Measurements from ENCODE around the gene CCDC92B. TPM values are rescaled to one million over a fixed set of nuclear protein-coding genes. Genes with fewer than 3 reads are reported as not detected.

Gene CCDC92B
- 14.4 to 15.2 TPM (median 14.6 TPM) in 3 replicates for total RNA-seq (2021)
- percentile 57 among the genes with signal in this experiment for Bru-seq, nascent RNA
- long read RNA-seq, experiment 1, transcript AC005696.4-201 (1 exons, 3,147 nt), result major isoform, 13 of 15 reads
- long read RNA-seq, experiment 1, partial matches to known transcripts, result 0 of 15 reads
- long read RNA-seq, experiment 1, other reads (novel, unspliced or antisense), result 2 of 15 reads
- long read RNA-seq, experiment 2, transcript AC005696.4-201 (1 exons, 3,147 nt), result major isoform, 25 of 26 reads
- long read RNA-seq, experiment 2, partial matches to known transcripts, result 0 of 26 reads
- long read RNA-seq, experiment 2, other reads (novel, unspliced or antisense), result 1 of 26 reads
- long read RNA-seq, experiment 3, partial matches to known transcripts, result 0 of 1 reads
- long read RNA-seq, experiment 3, other reads (novel, unspliced or antisense), result 0 of 1 reads

GRCh38 chr17:2749058-2749783 is at the start of gene CCDC92B:
Gene CCDC92B (minus strand): TSS chr17:2749652. CDS start chr17:2735145, 14,507 bp downstream.
- ChIA-PET CTCF (interaction anchor here (0.6 to 1.8 kb wide), 7 partner anchors 28 to 355 kb away, joined by 3 to 12 read pairs (median 4); no protein-coding TSS in a partner anchor), POLR2A (interaction anchor here (1.6 kb wide), 1 partner anchor 25 kb away, joined by 4 read pairs; no protein-coding TSS in a partner anchor)
- H3K9me3 Mint-ChIP-seq, result no peaks in the 10 kb centered on the region
- peaks cover 31% of the 10 kb centered on the region for H3K4me1 Mint-ChIP-seq
- peak; percentile 19 for ATAC-seq
- H3K27ac Mint-ChIP-seq, result no peak within 1 kb of the TSS
- peaks cover 21% of the 10 kb centered on the region for H3K27me3 Mint-ChIP-seq (ENCODE audit: low read depth)
- H3K4me3 Mint-ChIP-seq, result peak within 1 kb of the TSS; percentile 76
- no peaks in the 10 kb centered on the region for H3K36me3 Mint-ChIP-seq
- DNase-seq (ENCODE audit: low spot score), result peak; percentile 41
- 0 out of 2 replicates have a peak, but pooled peaks have one; percentile 14 for TF ChIP-seq JUN (CRISPR knock-in tag; IDR thresholded peaks at IDR 0.05)
- no peak for TF ChIP-seq E2F4 (CRISPR knock-in tag; IDR thresholded peaks at IDR 0.05; ENCODE audit: borderline replicate concordance, low read depth)
- no peak for TF ChIP-seq SMAD3 (CRISPR knock-in tag; IDR thresholded peaks at IDR 0.05; ENCODE audit: borderline replicate concordance)
- TF ChIP-seq CREM (CRISPR knock-in tag; IDR thresholded peaks at IDR 0.05), result 0 out of 2 replicates have a peak, but pooled peaks have one; percentile 22
- TF ChIP-seq MAX (CRISPR knock-in tag; IDR thresholded peaks at IDR 0.05), result 0 out of 2 replicates have a peak, but pooled peaks have one; percentile 19
- TF ChIP-seq ARID4B (CRISPR knock-in tag; IDR thresholded peaks at IDR 0.05; ENCODE audit: borderline replicate concordance), result 0 out of 2 replicates have a peak, but pooled peaks have one; percentile 32
- no peak for TF ChIP-seq NR1H2 (CRISPR knock-in tag; IDR thresholded peaks at IDR 0.05)
- TF ChIP-seq ZSCAN18 (CRISPR knock-in tag; IDR thresholded peaks at IDR 0.05), result no peak
- no peak for TF ChIP-seq FOXK1 (CRISPR knock-in tag; IDR thresholded peaks at IDR 0.05)
- TF ChIP-seq MXD4 (CRISPR knock-in tag; IDR thresholded peaks at IDR 0.05; ENCODE audit: borderline replicate concordance), result no peak
- TF ChIP-seq ZBTB43 (CRISPR knock-in tag; IDR thresholded peaks at IDR 0.05), result no peak
- no peak for TF ChIP-seq IRF2 (CRISPR knock-in tag; IDR thresholded peaks at IDR 0.05; ENCODE audit: borderline replicate concordance, low read depth)
- no peak for TF ChIP-seq CTCF (IDR thresholded peaks at IDR 0.05)
- TF ChIP-seq ZNF317 (CRISPR knock-in tag; IDR thresholded peaks at IDR 0.05; ENCODE audit: borderline replicate concordance, low read depth), result no peak

Measured in WTC11 (cell line).